Left forelimb (tissue), 1 donor: ENCODE data around the gene MASTL.
"Not testable (repeated sequence)": the region's sequence is repeated elsewhere in the genome, so short reads cannot be mapped to it uniquely, and the experiment has no call there.

Experiments used
- DNase-seq: peaks from one replicate; pipeline ENCODE4 v3.0.0-alpha.2; 2018; ENCODE audit warnings: low spot score

MASTL gene

DNA sequence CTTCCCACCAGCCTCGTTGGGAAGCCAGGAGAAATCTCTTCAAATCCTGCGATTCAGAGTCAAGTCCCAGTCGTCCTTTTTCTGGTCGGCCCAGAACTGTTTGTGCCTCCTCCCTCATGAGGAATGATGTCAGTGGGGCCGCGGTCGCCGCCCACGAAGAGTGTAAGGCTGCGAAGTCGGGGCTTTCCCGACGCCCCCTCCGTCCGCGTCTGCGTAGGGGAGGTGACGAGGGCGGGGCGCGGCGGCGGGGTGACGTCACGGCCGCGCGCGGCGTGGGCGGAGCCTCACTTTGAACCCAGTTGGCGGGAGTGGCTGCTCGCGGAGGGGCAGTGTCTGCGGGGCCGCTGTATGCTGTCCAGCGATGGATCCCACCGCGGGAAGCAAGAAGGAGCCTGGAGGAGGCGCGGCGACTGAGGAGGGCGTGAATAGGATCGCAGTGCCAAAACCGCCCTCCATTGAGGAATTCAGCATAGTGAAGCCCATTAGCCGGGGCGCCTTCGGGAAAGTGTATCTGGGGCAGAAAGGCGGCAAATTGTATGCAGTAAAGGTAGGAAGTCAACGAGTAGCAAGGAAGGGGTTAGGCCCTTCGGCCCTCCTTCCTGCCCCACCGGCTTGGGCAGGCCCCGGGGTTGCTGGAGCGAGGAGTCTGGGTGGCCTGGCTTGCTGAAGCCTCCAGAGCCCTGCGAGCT is at the start of gene MASTL:
TSS of gene MASTL (plus strand) at position 287 of the 689 bp plus-strand sequence. CDS start at position 362, 75 bp downstream.
- DNase-seq, result peak; percentile 94

DNA sequence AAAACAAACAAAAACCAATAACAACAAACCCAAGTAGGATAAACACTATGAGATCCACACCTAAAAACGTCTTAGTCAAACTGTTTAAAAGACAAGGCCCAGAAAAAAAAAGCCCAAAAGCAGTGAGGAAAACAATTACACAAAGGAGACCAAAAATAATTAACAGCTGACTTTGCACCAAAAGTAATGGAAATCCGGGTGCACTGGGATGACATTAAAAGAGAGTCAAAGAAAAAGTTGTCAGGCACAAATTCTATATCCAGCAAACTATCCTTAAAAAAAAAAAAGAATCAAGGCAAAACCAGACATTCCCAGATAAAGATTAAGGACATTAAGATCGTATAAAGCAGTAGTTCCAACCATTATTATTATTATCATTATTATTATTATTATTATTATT is 47.0 kb upstream of the MASTL start:
- DNase-seq, result no peak

DNA sequence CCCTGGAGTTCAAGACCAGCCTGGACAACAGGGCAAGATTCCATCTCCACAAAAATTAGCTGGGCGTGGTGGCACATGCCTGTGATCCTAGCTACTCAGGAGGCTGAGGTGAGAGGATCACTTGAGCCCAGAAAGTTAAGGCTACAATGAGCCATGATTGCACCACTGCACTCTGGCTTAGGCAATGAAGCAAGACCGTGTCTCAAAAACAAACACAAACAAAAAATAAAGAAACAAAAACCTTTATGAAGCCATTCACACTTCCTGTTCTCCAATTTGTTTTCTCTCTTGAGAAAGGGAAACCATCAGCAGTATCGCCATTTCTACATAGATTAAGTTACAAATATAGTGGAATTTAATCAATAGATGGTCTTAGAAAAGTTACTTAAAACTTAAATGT is 20.8 kb upstream of the MASTL start:
- DNase-seq, result no peak

DNA sequence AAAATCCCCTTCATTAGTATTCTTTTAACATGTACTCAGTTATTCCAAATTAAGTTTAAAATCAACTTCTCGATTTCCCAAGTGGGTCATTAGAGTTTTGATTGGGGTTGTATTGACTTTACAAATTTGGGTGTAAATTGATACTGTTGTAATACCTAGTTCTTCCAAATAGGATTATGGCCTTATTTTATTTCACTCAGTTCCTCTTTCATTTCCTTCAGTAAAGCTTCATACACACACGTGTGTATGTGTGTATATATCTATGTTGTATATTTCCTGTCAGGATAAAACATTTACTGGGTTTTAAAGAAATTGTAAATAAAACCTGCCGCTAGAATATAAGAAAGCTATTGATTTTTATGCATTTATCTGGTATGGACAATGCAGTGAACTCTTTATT is 16.9 kb upstream of the MASTL start:
- no peak for DNase-seq

DNA sequence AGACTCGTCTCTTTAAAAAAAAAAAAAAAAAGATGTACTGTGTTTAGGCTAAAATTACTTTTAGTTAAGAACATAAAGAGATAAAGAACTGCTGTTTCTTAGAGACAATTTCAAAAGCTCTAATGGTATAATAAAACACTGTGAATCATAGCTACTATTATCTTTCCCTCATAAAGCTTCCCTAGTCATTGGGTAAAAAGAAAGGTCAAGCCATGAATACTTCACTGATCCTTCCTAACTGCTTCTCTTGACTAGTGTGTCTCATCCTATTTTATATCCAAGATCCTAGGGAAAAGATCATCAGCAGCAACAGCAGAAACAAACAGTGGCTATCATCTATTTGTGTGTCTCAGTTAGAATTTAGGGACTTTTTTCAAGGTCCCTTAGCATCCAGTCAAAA is 11.5 kb upstream of the MASTL start:
- DNase-seq, result no peak

DNA sequence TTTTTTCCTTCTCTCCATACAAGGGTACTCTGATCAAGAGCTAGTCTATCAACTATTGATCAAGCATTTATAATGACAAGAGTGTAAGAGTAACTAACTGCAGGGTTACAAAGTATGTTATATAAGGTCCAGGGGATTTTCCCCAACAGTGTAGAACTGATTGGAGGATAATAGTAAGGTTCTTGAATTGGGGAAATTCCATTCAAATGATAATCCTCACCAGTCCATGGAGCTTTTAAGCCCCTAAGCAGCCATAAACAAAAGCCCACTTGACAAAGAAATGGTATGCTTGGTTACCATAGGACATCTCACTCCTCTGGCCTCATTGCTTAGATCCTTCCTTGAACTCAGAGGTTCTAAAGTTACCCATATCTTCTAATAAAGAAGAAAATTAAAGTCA is 9.2 kb upstream of the MASTL start:
- DNase-seq, result no peak

DNA sequence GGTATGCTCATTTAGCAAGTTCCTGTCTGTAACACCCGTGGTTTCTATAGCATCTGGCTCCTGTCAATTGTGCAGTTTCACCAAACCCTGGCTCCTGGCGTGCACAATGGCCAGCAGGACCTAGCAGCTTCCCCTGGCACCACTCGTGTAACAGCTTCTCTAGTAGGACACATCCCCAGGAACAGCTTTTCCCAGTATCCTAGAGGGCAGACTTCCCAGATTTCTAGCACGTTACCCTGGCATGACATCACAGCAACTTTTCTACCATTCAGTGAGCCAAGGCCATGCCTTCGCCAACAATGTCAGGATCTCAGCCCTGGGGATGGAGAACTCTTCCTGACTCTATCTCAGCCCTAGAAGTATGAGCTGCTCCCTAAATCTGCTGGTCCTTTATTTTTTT is 7.5 kb upstream of the MASTL start:
- DNase-seq, result no peak

DNA sequence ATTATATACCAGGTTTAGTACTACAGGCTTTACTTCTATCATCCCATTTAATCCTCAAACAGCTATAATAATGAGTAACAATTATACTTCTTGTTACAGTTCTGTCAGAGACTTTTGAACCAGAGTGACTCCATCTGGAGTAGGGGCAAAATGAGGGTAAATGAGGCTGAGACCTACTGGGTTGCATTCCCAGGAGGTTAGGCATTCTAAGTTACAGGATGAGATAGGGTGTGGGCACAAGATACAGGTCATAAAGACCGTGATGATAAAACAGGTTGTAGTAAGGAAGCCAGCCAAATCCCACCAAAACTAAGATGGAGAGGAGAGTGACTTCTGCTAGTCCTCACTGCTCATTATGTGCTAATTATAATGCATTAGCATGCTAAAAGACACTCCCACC is 4.9 kb upstream of the MASTL start:
- no peak for DNase-seq

DNA sequence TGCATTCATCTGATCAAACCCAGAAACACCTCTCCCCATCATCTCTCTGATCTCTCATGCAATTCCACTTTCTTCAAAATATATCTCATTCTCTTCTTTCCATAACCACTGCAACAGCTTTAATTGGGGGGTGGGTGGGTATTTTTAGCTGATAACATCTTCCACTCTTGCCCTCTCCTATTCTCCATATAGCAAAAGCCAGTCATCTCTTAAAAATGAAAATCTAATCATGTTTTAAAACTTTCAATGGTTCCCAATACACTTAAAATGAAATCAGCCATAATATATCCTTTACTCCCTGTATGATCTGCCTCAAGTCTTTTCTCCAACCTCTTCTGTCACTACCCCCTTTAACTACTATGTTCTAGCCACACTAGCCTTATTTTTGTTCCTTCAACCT is 2.5 kb upstream of the MASTL start:
- no peak for DNase-seq

DNA sequence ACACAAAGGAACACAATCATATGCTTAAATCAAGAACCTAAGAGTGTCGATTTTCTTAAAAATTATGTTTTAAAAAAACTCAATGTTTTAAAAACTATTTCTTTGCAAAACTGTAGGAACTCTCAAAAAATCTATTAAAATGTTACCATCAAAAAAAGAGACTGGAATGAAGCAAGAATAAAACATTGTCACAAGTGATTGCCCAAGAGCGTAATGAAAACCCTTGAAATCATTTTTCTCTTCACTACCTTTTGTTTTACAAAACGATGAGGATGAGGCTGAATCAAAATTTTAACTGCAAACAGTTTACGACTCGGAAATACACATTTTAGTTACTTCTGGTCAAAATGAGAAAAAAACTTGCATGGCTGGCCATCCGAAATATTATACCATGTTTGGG is 1.8 kb upstream of the MASTL start:
- no peak for DNase-seq

DNA sequence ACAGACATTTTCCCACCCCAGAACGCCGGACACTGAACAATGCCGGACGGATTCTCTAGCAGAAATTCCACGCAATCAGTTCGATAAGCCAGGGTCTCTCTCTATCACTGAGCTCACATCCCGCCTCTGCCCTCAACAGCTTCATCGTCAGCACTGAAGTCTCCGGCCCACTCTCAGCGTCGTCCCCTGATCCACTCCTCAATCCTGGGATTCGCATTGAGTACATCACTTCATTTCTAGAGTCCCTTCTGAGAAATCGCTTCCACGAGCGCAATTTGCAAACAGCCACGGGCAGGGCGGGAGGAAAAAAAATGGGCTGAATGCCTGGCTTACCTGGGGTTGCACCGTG is 1.3 kb upstream of the MASTL start:
- no peak for DNase-seq

DNA sequence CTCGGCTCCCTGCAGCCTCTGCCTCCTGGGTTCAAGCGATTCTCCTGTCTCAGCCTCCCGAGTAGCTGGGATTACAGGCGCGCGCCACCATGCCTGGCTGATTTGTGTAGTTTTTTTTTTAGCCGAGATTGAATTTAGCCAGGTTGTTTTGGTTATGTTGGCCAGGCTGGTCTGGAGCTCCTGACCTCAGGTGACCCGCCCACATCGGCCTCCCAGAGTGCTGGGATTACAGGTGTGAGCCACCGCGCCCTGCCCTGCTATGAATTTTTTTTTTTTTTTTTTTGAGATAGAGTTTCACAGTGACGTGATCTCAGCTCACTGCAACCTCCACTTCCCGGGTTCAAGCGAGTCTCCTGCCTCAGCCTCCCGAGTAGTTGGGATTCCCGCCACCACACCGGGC is 1.4 kb downstream of the MASTL start:
- not testable (repeated sequence) for DNase-seq

DNA sequence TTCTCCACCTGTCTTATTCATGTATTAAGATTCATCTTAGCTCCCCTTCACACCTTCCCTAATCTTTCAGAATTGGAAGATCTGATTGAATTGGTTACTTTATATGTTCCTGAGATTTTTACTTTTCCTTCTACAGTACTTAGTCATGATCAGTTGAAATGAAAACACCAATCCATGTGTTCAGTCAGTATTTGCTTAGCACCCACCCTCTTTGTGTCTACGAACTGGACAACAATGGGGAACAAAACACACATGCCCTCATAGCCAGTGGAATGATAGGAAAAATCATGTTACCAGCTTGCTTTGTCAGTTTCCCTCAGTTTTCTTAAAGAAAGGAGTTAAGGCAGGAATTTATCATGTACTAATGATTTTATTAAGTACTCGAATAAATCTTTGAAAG is 2.0 kb downstream of the MASTL start:
- no peak for DNase-seq

DNA sequence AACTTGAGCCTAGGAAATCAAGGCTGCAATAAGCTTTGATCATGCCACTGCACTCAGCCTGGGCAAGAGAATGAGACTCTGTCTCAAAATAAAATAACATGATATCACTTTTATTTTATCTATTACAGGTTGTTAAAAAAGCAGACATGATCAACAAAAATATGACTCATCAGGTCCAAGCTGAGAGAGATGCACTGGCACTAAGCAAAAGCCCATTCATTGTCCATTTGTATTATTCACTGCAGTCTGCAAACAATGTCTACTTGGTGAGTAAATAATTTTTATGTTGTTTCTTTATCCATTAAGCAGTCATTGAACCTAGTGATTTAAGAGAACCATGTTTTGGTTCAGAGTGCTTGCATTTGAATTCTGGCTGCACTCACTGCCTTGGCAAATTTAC is 3.3 kb downstream of the MASTL start:
- DNase-seq, result no peak

DNA sequence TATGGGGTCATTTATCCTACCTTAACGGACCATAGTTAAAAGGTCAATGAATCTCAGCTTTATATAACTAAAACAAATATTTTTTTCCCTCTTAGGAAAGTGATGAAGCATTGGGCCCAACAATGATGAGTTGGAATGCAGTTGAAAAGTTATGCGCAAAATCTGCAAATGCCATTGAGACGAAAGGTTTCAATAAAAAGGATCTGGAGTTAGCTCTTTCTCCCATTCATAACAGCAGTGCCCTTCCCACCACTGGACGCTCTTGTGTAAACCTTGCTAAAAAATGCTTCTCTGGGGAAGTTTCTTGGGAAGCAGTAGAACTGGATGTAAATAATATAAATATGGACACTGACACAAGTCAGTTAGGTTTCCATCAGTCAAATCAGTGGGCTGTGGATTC is 14.7 kb downstream of the MASTL start:
- DNase-seq, result no peak

DNA sequence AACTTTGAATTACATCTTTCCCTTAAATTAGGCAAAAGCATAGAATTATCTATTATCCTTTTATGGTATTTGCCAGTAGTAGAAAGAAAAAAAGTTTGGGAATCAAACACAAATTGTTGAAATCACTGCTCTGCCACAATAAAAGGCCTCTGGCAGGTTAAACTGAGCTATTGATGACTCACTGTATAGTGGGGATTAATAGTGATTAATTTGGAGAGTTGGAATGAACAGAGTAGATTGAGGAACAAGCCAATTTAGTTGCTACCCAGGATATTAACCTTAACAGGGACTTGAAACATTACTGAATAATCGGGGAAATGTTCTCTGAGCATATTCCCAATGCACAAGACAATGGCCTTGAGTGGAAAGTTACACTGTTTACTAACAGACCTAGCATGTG is 33.1 kb downstream of the MASTL start:
- DNase-seq, result no peak

DNA sequence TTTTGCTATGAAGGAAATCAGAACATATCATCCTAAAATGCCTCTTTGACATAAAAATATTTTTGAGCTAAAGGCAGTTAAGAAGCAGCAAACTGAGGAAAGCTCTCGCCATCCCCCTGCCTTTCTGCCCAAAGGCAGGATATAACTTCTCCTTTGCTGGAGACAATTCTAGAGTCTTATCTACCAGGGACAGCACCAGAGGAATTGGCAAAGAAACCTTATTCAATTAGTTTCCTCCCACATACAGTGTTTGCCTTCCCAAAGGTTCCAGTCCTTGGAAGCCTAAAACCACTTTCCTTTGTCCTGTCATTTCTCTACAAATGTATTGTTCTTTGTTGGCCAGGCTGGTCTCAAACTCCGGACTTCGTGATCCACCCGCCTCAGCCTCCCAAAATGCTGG is 33.7 kb downstream of the MASTL start:
- DNase-seq, result no peak

DNA sequence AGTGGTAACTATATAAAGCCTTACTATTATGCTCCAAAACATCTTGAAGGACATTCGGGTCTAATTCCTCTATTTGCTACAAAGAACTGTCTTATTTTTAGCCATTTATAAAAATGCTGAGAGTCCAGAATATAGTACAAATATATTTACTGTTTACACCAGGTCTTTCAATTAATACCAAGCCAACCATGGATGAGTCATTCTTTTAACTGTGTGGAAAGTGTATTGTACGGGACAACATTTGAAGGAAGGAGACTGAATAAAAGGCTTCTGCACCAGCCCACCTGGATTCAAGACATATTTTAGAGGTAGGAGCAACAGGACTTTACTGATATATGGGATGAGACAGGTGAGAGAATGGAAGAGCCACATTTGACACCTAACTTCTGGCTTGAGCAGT is 35.4 kb downstream of the MASTL start:
- DNase-seq, result no peak

DNA sequence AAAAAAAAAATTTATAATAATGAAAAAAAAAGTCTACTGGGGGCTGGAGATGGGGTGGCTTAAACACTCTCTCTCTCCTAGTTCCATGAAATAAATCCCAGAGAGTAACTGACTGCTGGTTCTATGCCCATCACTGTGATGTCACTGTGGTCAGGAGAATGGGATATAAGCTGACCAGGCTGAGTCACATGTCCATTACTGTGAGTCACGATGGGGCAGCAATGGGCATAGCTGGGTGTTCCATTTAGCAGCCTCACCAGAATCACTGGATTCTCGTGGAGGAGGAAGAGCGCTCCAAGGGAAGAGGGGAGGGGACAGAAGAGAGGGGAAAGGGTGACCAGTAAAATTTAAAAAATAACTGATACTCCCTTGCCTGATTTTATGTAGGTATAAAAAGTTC is 37.1 kb downstream of the MASTL start:
- DNase-seq, result no peak

DNA sequence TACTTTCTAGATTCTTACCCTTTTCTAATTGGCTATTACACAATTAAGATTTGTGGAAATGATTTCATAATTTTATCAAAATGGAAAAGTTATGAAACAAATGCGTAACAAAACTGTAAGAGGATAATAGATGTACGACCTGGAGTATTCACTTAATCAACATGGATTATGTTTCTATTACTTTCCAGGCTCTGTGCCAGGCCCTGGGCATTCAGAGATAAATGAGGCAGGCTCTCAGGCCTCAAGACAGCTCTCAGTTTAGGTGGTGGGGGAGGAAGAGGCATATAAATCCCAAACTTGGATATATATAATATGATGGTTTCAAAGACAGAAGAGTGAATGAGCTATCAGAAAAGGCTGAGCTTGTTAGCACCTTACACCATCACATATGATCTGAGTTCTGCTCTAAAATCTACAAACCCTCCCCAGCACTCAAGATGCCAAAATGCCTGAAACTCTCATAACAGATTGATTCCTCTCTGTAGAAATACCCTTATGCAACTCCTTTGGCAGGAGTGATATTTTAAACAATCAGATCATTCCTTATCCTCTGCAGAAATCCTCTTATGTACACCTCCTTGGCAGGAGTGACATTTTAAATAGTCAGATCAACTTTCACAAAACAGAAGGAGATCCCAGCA is 42.9 kb downstream of the MASTL start:
- DNase-seq, result no peak

DNA sequence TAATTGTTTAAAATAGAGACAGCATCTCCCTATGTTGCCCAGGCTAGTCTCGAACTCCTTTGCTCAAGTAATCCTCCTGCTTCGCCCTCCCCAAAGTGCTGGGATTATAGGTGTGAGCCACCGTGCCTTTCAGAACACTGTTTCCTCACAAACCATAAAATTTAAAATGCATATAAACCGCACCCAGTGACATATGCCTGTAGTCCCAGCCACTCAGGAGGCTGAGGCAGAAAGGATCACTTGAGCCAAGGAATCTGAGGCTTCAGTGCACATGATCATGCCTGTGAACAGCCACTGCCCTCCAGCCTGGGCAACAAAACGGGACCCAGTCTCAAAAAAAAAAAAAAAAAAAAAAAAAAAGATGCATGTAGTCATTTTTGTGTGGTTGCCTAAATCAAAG is 48.7 kb downstream of the MASTL start:
- no peak for DNase-seq

DNA sequence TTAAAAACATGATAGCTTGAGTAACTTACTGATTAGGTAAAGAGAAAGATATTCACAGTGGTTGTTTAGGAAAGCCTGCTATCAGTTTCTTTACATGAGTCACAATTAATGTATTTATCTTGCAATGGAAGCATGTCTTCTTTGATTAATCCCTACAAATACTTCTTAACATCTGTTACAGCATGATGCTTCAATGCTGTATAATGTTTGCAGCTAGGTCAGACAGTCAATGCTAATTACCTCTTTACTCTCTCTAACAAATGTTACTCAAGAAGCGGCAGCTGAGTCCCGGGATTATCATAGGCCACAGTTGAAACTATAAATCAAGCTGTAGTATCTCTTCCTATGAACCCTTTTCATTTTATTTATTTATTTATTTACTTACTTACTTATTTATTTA is 52.2 kb downstream of the MASTL start:
- DNase-seq, result no peak

DNA sequence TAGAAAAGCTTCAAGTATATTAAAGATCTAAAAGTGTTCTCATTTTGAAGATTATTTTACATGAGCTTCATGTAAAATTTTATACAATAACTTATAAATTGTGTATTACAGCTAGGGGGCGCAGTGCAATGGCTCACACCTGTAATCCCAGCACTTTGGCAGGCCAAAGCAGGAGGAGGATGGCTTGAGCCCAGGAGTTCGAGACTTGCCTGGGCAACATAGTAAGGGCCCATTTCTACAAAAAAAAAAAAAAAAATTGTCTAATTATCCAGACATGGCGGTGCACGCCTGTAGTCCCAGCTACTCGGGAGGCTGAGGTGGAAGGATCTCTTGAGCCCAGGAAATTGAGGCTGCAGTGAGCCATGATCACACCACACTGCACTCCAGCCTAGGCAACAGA is 68.8 kb downstream of the MASTL start:
- no peak for DNase-seq

DNA sequence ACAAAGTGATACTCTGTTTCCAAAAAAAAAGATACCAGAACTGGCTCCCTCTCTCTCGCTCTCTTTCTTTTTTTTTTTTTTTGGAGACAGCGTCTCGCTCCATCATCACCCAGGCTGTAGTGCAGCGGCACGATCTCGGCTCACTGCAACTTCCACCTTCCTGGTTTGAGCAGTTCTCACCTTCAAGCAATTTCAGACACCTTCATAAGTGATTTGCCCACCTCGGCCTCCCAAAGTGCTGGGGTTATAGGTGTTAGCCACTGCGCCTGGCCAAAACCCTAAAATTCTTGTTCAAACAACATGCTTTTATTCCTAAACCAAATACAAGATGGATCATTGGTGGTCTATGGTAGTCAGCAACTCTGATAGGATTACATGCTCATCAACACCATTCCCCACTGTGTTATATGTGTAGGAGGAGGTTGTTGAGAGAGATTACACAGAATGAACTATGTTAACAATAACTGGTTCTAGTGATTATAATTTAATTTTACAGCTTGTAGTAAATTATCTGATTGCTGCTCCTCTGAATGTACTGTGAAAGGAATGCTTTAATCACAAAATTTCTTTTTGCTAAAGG is 69.9 kb downstream of the MASTL start:
- no peak for DNase-seq
